Colon (tissue), 2 donors: Measurements from ENCODE around the gene TTC27.
"Not testable (repeated sequence)": the region's sequence is repeated elsewhere in the genome, so short reads cannot be mapped to it uniquely, and the experiment has no call there.

ENCODE experiments used
- FAIRE-seq: peaks from 2 replicates; lab custom pipeline; 2012; peaks lifted over from hg19 to GRCh38; lab: Jason Lieb, UNC
- donor health status: control.
- donor health status: control.

Gene TTC27

DNA sequence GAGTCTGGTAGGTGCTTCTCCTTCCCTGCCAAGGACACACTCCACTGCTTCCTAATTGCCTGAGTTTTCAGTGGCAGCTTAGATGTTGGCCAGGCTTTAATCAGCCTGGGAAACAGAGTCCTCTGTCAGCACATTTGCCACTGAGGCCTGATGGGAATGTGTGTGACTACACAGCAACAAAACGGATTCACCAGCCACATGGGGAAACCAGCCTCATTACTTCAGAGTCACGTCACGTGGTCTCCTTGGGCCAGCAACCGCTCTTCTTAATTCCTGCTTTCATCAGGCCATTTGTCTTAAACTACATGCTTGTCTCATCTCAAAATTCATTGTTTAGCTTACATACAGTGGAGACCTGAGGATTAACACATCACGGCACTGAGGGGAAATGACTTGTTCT is 225.0 kb downstream of the TTC27 start:
- FAIRE-seq: no peak

DNA sequence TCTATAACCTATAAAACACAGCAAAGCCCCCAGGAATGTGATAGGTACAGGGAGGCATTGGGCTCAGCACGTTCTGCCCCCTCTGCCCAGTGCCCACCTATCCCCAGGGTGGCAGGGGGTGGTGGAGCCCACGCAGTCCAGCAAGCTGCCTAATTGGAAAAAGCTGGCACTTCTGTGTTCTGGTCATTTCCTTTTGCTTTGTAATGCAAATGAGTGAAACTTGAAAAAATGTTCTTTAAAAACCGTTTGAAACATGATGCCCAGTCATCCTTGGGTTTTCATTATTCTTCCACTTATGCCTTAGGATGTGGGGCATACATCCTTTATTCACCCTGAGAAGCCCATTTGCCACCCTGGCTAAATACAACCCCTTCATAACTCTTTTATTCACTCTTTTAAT is 229.0 kb downstream of the TTC27 start:
- FAIRE-seq: no peak

DNA sequence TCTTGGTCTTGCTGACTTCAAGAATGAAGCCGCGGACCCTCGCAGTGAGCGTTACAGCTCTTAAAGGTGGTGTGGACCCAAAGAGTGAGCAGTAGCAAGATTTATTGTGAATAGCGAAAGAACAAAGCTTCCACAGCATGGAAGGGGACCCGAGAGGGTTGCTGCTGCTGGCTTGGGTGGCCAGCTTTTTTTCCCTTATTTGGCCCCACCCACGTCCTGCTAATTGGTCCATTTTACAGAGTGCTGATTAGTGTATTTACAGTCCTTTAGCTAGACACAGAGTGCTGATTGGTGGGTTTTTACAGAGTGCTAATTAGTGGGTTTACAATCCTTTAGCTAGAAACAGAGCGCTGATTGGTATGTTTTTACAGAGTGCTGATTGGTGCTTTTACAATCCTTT is 230.9 kb downstream of the TTC27 start:
- FAIRE-seq: no peak

GRCh38 chr2:32860385-32860784 is 232.5 kb downstream of the TTC27 start:
- no peak for FAIRE-seq

- FAIRE-seq: no peak
These were observed 234.6 kb downstream of the TTC27 start for GRCh38 chr2:32862269-32863055.

DNA sequence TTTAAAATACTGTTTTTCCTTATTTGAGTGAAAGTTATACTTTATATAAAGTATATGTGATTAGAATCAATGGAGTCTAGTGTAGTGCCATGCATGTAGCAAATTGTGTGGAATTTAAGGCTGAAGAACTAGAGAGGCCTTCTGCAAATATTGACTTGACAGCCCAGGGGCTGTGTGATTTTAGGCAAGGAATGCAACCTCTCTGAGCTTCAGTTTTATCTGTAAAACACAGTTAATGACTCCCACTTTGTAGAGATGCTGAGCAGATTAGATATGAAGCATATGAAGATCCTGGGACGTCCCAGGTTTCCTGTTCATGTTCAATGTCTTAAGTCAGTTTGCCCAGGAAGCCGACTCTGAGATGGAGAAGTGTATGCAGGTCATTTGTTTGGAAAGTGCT is 235.5 kb downstream of the TTC27 start:
- FAIRE-seq: no peak

DNA sequence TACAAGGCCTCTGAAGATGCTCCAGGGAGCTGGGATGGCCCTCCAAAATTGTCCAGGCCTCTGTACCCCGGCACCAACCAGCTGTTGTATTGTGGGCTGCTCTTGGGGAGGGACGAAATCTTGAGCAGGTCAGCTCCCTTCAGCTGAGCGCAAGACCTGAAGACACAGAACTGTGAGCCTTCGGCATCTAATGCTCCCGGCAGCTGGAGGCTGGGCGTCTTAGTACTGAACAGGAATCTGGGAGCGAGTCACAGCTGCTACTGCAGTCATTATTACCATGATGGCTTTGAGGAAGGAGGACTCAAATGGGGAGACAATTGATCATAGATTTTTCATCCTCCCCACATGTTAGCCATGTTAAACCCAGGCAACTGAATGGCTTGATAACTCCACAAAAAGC is 236.0 kb downstream of the TTC27 start:
- FAIRE-seq: no peak

DNA sequence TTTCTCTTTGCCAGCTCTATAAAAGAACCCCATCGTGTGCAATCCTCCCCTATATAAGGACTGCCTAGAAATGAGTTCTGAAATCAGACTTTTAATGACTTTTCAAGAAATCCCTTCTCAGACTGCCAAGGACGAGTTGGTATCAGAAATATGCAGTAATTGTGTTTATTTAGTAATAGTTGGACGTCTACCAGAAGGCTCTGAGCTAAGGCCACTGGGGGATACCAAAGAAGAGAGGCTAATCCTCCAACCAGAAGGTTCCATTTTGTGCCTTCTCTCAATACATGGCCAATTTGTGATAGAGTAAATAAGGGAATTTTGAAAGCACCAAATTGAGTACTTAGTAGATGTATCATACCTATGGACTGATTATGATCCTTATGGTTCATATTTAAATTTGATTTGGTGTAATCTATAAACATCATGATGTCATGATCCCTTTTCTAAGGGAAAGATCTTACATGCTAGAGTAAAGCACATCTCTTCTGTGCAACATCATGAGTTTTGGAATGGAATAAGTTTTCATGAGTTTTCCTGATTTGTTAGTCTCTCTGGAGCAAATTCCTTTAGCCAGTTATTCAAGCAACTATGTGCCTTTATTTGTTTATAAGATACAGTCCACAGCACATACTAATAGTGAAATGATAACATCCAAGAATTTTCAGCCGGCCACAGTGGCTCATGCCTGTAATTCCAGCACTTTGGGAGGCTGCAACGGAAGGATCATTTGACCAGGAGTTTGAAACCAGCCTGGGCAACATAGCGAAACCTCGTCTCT is 236.7 kb downstream of the TTC27 start:
- FAIRE-seq: no peak

DNA sequence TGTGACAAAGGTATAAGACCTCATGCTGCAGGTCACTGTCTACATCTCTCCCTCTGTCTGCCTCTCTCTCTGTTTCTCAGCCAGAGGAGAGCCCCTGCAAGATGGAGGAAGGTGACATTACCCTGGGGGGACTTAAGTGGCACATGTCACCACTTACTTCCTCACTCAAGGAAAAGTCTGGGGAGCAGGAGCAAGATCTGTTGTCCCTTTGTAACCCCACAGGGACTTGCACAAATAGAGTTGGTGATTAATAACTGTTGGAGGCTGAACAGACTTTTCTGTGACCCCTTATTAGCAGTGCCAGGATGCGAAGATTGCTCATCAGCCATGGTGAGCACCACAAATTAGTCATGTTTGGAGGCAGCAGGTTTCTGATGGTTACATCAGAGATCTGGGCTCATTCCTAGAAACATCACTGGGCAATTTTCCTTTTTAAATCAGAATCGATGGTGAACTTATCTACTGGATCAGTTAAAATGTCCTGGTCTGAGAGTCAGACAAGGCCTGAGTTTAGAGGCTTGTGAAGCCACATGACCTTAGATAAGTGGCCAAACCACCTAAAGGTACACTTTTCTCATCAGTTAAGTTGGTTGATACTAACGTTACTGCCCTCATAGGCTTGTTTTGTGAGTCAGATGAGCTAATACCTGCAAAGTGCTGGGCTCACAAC is 237.7 kb downstream of the TTC27 start:
- FAIRE-seq: no peak

DNA sequence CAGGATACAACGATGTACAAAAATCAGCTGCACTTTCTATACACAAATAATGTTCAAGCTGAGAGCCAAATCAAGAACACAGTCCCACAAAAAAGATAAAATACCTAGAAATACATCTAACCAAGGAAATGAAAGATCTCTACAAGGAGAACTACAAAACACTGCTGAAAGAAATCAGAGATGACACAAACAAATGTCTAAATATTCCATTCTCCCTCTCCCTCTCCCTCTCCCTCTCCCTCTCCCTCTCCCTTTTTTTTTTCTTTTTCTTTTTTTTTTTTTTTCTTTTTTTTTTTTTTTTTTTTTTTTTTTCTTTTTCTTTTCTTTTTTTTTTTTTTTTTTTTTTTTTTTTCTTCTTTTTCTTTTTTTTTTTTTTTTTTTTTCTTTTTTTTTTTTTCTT is 238.6 kb downstream of the TTC27 start:
- FAIRE-seq: not testable (repeated sequence)
